Smooth muscle cell (in vitro differentiated cells): Measurements from ENCODE around the gene PCNX2. TPM values are rescaled to one million over a fixed set of nuclear protein-coding genes. Genes with fewer than 3 reads are reported as not detected.
A peak's percentile ranks its signal among the peaks of the same experiment; 100 is the strongest.

Experiments used
- DNase-seq: peaks from one replicate; lab custom pipeline; 2025; ENCODE audit not compliant: unreplicated experiment; lab: John Stamatoyannopoulos, UW
- H2AFZ ChIP-seq: fragments of 200-600 bp; sonication (generic); 2 replicates; pipeline ENCODE4 v1.6.0; 2016; ENCODE audit warnings: antibody characterized with exemption, low read depth, mild to moderate bottlenecking
- H3F3A ChIP-seq: fragments of 200-600 bp; sonication (generic); 2 replicates; pipeline ENCODE4 v1.6.0; 2017; ENCODE audit warnings: antibody characterized with exemption, low read depth
- H3K27ac ChIP-seq: fragments of 200-600 bp; sonication (generic); 2 replicates; pipeline ENCODE4 v1.5.1; 2016; ENCODE audit warnings: low read depth, mild to moderate bottlenecking
- H3K27me3 ChIP-seq: fragments of 200-600 bp; sonication (generic); 2 replicates; pipeline ENCODE4 v1.6.1; 2016; ENCODE audit warnings: low read depth, mild to moderate bottlenecking
- H3K36me3 ChIP-seq: fragments of 200-600 bp; sonication (generic); 2 replicates; pipeline ENCODE4 v1.5.1; 2016; ENCODE audit warnings: low read depth
- H3K4me1 ChIP-seq: fragments of 200-600 bp; sonication (generic); 2 replicates; pipeline ENCODE4 v1.5.1; 2016; ENCODE audit warnings: low read depth
- H3K4me2 ChIP-seq: fragments of 200-600 bp; sonication (generic); 2 replicates; pipeline ENCODE4 v1.6.0; 2016; ENCODE audit warnings: mild to moderate bottlenecking
- H3K4me3 ChIP-seq: fragments of 200-600 bp; sonication (generic); 2 replicates; pipeline ENCODE4 v1.5.1; 2016; ENCODE audit warnings: mild to moderate bottlenecking
- H3K79me2 ChIP-seq: fragments of 200-600 bp; sonication (generic); 2 replicates; pipeline ENCODE4 v1.6.0; 2016; ENCODE audit warnings: low read depth, mild to moderate bottlenecking
- H3K9ac ChIP-seq: fragments of 200-600 bp; sonication (generic); 2 replicates; pipeline ENCODE4 v1.6.0; 2016; ENCODE audit warnings: low read depth
- H3K9me3 ChIP-seq: fragments of 200-600 bp; sonication (generic); replicated peaks from 2 replicates; pipeline ENCODE4 v1.5.1; 2016; ENCODE audit warnings: low read depth
- H4K20me1 ChIP-seq: fragments of 200-600 bp; sonication (generic); 2 replicates; pipeline ENCODE4 v1.6.0; 2016; ENCODE audit warnings: low read depth
- CTCF ChIP-seq: fragments of 200-600 bp; sonication (generic); IDR thresholded peaks from 2 replicates; pipeline ENCODE4 v1.5.1; 2017; ENCODE audit warnings: borderline replicate concordance, mild to moderate bottlenecking, antibody characterized with exemption; ENCODE audit not compliant: insufficient read depth, poor library complexity, severe bottlenecking
- WGBS: methylation state at CpG from one replicate; pipeline ENCODE4 v1.1.7; 2016; ENCODE audit warnings: low lambda C conversion rate; 5-methylcytosine and 5-hydroxymethylcytosine counted together
- polyA plus RNA-seq: library from polyadenylated mRNA; unstranded; fragments of >200 nt; fragmentation: Nextera tagmentation; extraction: Ambion mirVana; gene quantifications from 2 replicates; pipeline ENCODE4 v1.2.1, GENCODE V29; 2016
- total RNA-seq: library from RNA; depleted of rRNA; stranded (reverse); fragments of >200 nt; gene quantifications from 2 replicates; pipeline ENCODE4 v1.2.3, GENCODE V29; 2014

The PCNX2 gene
- total and polyA plus RNA-seq, 2 experiments from 2014 or later: 4.7 to 18.2 TPM

- no peaks in the 10 kb centered on the region for H3K36me3 ChIP-seq
- no peak overlapping the region for H3K9ac ChIP-seq
- no peak overlapping the region for H3K27ac ChIP-seq
- no peaks in the 10 kb centered on the region for H4K20me1 ChIP-seq
- 2% methylated on average over 34 of the region's 49 CpGs for WGBS
- H2AFZ ChIP-seq: no peak overlapping the region
- TF ChIP-seq CTCF: no peak
- DNase-seq: no peak
- H3K4me2 ChIP-seq: peak overlapping the region; percentile 95
- peaks cover 46% of the 10 kb centered on the region for H3K27me3 ChIP-seq
- H3K4me1 ChIP-seq: peaks cover 10% of the 10 kb centered on the region
- no peaks in the 10 kb centered on the region for H3K79me2 ChIP-seq
- no peaks in the 10 kb centered on the region for H3K9me3 ChIP-seq
- no peaks in the 10 kb centered on the region for H3F3A ChIP-seq
- H3K4me3 ChIP-seq: peak overlapping the region; percentile 61
Measured at GRCh38 chr1:233326811-233327650, 31.5 kb upstream of the PCNX2 start.

- H3K79me2 ChIP-seq: no peaks in the 10 kb centered on the region
- no peaks in the 10 kb centered on the region for H3K9me3 ChIP-seq
- peaks cover 46% of the 10 kb centered on the region for H3K27me3 ChIP-seq
- H4K20me1 ChIP-seq: no peaks in the 10 kb centered on the region
- H3K4me2 ChIP-seq: no peak overlapping the region
- no peaks in the 10 kb centered on the region for H3F3A ChIP-seq
- H3K27ac ChIP-seq: no peak overlapping the region
- no peak overlapping the region for H3K9ac ChIP-seq
- no peak for DNase-seq
- H3K4me1 ChIP-seq: peaks cover 10% of the 10 kb centered on the region
- no peak overlapping the region for H3K4me3 ChIP-seq
- H2AFZ ChIP-seq: no peak overlapping the region
- no peak for TF ChIP-seq CTCF
- no peaks in the 10 kb centered on the region for H3K36me3 ChIP-seq
Measured at GRCh38 chr1:233326319-233326718, 30.8 kb upstream of the PCNX2 start.

- no peaks in the 10 kb centered on the region for H3K9me3 ChIP-seq
- no peak overlapping the region for H3K4me2 ChIP-seq
- no peaks in the 10 kb centered on the region for H3K36me3 ChIP-seq
- no peaks in the 10 kb centered on the region for H3K79me2 ChIP-seq
- H3K27ac ChIP-seq: no peak overlapping the region
- DNase-seq: no peak
- H2AFZ ChIP-seq: no peak overlapping the region
- no peak overlapping the region for H3K9ac ChIP-seq
- 92% methylated on average over 1 of the region's 1 CpG for WGBS
- no peak for TF ChIP-seq CTCF
- no peaks in the 10 kb centered on the region for H3F3A ChIP-seq
- peaks cover 36% of the 10 kb centered on the region for H3K27me3 ChIP-seq
- H3K4me3 ChIP-seq: no peak overlapping the region
- H4K20me1 ChIP-seq: no peaks in the 10 kb centered on the region
- H3K4me1 ChIP-seq: peaks cover 5% of the 10 kb centered on the region
Measured at GRCh38 chr1:233323718-233324117, 28.2 kb upstream of the PCNX2 start.

- H3F3A ChIP-seq: no peaks in the 10 kb centered on the region
- no peak overlapping the region for H3K4me2 ChIP-seq
- peaks cover 37% of the 10 kb centered on the region for H3K27me3 ChIP-seq
- no peak for TF ChIP-seq CTCF
- no peaks in the 10 kb centered on the region for H3K9me3 ChIP-seq
- WGBS: 79% methylated on average over 2 of the region's 2 CpGs
- DNase-seq: no peak
- no peaks in the 10 kb centered on the region for H3K79me2 ChIP-seq
- H2AFZ ChIP-seq: no peak overlapping the region
- H3K4me1 ChIP-seq: no peaks in the 10 kb centered on the region
- H3K4me3 ChIP-seq: no peak overlapping the region
- H4K20me1 ChIP-seq: no peaks in the 10 kb centered on the region
- no peak overlapping the region for H3K9ac ChIP-seq
- no peak overlapping the region for H3K27ac ChIP-seq
- H3K36me3 ChIP-seq: no peaks in the 10 kb centered on the region
Measured at GRCh38 chr1:233320023-233320422, 24.5 kb upstream of the PCNX2 start.
